Kasumi-1 (cell line): Measurements from ENCODE around the gene RERE.

ENCODE experiments used
- DNase-seq, 2 experiments: peaks; one replicate each; lab custom pipeline; 2025; lab: John Stamatoyannopoulos, UW

Gene RERE

DNA sequence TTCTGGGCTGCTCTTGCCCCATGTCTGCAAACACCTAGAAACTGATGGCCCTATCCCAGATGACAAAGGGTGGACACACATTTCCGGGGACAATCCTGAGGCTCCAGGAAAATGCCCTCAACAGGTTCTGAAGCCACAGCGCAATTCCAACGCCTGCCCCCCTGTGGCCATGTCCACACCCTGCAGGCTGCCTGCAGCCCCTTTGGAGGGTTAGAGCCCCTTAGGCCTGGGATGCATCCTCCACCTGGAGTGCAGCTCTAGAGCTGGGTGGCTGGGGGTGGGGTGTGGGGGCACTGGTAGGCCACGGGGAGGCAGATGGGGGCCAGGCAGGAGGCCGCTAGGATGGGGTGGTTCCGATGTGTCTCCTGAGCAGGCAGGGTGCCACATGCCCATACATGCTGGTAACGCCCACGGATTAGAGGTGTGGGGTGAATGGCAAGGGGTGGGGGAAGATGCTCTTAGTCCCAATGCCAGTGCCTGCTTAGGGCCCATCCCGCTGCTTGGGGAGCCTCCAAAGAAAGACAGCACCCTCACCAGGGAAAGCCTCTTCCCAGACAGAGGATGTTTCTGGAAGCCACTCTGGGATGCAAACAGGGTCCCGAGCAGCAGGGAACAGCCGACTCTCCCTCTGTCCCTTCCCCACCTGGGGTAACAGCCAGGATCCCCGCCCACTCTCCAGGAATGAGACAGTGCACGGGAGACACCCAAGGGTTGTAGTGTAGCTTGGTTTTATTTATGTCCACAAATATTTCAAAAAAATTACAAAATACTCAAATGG, 465.6 kb downstream of the RERE start:
- DNase-seq: peak in 1 of 2 experiments; percentile 4

GRCh38 chr1:8350914-8351684, 466.3 kb downstream of the RERE start:
- DNase-seq: no peak

DNA sequence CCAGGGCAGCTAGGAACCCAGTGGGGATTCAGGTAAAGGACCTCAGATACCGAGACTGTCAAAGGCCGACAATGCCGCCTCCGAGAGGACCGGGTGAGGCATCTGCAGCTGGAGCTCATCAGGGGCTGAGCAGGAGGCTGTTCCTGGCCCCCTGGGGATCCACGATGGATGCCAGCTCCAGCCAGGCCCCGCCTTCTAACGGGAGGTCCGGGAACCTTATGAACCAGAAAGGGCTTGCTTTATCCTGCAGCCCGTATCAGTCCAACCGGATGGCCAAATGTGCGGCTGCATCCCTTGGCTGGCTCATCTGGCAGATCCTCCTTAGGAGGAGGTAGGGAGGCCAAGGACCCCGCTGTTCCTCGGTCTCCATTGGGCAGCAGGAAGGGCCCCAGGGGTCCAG, 467.5 kb downstream of the RERE start:
- DNase-seq: no peak

GRCh38 chr1:8349473-8349865, 468.0 kb downstream of the RERE start:
- no peak for DNase-seq

DNA sequence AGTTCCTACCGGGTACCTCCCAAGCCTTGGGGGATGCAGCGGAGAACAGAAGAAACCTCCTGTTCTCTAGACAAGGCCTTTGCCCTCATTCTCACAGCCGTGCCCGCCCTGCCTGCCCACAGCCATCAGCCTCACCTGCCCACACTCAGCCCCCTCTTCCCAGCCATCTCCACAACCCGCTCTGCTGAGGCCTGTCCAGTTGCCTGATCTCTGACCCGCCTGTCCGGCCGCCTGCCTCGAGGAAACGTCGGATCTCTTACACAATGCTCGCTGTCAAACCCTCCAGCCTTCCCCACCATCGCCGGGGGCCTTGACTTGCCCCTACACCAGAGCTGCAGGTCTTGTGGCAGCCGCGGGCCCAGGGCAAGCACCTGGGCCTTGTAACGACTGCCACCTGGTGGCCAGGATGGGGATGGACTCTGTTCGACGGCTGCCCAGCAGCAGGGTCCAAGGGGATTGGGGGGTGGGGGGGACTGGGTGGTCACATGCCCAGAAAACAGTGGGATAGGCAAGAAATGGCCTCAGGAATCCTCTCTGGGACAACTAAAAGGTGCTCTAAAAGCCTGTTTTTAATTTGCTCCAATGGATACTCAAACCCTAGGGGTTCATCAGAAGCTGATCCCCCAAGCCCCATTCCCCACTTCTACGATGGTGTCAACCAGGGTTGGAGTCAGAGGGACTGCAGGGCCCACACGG, 468.5 kb downstream of the RERE start:
- peak; percentile 44 to 50 for DNase-seq

GRCh38 chr1:8348047-8348776, 469.2 kb downstream of the RERE start:
- no peak for DNase-seq

DNA sequence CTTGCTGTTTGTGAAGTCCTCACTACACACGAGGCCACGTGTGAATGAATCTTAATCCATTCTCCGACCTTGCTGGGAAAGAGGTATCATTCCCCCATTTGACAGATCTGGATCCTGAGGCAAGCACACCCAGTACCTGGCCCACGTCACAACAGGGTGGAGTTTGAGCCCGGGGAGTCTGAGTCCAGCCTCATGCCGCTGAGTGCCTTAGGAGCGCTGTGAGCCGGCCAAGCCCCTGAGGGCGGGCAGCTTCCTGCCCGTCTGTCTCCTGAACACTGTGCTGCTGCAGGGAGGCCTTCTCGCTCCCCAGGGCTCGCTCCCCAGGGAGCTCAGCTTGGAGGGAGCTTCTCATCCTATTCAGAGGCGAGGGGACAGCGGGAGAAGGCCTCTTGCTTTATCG, 469.8 kb downstream of the RERE start:
- DNase-seq: no peak

- DNase-seq: no peak
Measured at GRCh38 chr1:8345621-8346415, 471.6 kb downstream of the RERE start.

DNA sequence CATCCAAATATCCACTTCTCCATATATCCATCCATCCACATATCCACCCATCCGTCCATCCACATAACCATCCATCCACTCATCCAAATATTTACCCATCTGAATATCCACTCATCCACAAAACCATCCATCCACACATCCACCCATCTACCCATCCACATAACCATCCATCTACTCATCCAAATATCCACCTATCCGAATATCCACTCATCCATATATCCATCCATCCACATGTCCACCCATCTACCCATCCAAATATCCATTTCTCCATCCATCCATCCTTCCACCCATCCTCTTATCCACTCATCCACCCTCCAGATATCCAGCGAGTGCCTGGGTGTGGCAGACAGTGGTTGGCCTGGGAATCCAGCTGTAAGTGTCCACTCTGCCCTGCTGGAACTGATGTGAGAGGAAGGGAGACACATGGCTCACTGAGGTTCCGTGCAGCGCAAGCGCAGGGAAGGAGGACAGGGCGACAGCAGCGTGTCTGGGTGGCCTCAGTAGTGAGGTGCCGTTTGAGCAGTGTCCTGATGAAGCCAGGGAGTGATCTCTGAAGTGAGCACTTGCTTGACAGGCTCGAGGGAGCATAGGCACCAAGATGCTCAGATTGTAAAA, 472.4 kb downstream of the RERE start:
- DNase-seq: no peak

DNA sequence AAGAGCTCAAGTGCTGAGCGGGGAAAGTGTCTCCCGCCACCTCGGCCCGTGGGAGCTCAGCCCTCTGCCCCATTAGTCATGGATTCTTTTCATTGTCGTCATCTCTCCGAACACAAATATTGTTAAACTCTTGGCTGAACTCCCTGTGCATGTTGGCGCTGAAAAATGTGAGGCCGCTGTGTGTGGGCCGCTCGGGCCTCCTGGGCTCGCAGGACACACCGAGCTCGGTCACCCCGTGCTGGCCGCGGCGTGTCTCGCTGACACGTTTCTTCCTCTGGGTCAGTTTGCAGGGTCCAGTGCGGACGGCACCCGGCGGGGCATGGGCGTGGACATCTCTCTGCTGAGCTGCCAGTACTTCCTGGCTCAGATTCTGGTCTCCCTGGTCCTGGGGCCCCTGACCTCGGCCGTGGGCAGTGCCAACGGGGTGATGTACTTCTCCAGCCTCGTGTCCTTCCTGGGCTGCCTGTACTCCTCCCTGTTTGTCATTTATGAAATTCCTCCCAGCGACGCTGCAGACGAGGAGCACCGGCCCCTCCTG, 473.9 kb downstream of the RERE start:
- DNase-seq: no peak

GRCh38 chr1:8343044-8343443, 474.4 kb downstream of the RERE start:
- no peak for DNase-seq

DNA sequence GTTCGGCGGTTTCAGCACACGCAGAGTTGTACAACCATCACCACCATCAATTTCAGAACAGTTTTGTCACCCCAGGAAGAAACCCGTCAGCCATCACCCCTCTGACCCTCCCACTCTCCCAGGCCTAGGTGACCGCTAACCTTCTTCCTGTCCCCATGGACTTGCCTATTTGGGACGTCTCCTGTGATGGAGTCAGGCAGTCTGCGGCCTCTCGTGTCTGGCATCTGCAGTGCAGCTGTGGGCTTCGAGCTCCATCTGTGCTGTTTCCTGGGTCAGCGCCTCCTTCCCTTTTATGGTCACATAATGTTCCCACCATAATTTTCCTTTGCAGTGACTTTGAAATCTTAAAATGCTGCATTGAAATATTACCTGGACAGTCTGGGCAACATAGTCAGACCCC, 475.1 kb downstream of the RERE start:
- no peak for DNase-seq

GRCh38 chr1:8340448-8340847, 477.0 kb downstream of the RERE start:
- DNase-seq: no peak

DNA sequence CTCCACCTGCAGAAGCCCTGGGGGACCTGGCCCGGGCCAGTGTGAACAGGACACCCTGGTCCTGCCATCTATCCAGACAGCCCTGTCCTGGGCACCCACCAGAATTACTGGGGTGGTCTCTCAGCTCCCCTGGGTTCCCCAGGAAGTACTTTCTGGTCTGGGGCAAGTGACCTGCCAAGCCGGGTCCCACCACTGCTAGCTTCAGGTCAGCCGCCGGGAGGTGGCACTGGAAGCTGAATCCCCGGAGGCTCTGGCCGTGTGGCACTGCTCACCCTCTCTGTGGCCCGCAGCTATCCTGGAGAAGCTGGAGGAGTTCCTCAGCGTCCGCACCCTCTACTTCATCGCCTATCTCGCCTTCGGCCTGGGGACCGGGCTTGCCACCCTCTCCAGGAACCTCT, 478.2 kb downstream of the RERE start:
- no peak for DNase-seq

DNA sequence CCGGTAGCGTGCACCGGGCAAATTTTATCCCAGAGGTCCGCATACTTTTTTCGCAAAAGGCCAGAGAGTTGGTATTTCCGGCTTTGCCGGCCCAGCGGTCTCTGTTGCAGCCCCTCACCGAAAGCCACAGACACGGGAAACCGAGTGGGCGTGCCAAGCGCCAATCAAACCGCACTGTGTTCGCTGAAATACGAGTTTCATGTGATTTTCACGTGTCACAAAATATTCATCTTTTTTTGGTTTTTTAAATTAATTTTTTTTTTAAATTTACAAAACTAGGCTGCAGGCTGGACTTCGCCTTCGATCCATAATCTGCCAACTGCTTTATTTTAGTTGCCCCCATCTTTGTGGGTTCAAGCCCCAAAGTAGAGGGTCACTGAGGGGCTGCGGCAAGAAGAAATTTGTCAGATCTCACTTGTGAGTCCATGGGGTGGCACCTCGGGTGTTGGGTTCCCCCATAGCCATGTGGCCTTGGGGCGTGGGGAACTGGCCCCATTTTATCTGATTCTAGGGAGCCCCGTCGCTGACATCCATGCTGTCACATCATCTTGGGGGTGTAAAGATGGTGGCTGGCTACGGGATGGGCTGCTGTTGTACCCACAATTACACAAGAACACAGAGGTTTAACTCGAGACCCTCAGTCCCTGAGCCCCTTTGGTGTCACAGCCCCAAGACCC, 478.8 kb downstream of the RERE start:
- DNase-seq: no peak

DNA sequence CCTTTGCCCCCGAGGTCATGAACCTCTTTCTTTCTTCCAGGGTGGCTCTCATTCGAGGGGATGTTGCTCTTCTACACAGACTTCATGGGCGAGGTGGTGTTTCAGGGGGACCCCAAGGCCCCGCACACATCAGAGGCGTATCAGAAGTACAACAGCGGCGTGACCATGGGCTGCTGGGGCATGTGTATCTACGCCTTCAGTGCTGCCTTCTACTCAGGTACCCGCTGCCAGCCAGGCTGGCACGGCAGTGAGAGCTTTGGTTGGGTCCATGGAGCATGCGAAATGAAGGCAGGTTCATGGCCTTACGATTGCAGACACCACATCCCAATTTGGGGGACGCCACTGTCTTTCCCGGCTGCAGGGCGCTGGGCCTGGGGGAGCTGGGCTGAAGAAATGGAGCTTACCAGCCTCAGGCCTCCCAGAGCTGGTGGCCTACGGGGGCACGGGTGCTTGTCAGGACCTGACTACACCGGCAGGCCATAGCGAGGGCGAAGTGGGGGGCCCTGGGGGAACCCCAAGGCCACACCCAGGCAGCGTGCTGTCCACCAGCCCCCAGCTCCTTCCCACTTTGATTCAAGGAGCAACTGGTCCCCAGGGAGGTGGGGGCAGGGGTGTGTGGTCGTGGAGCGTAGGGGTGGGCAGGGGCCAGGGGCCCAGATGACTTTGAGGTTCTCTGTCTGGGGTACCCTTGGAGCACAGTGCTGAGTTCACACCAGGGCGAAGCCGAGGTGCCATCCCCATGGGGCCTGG, 479.5 kb downstream of the RERE start:
- DNase-seq: no peak

- no peak for DNase-seq
Measured at GRCh38 chr1:8335246-8335645, 482.2 kb downstream of the RERE start.

DNA sequence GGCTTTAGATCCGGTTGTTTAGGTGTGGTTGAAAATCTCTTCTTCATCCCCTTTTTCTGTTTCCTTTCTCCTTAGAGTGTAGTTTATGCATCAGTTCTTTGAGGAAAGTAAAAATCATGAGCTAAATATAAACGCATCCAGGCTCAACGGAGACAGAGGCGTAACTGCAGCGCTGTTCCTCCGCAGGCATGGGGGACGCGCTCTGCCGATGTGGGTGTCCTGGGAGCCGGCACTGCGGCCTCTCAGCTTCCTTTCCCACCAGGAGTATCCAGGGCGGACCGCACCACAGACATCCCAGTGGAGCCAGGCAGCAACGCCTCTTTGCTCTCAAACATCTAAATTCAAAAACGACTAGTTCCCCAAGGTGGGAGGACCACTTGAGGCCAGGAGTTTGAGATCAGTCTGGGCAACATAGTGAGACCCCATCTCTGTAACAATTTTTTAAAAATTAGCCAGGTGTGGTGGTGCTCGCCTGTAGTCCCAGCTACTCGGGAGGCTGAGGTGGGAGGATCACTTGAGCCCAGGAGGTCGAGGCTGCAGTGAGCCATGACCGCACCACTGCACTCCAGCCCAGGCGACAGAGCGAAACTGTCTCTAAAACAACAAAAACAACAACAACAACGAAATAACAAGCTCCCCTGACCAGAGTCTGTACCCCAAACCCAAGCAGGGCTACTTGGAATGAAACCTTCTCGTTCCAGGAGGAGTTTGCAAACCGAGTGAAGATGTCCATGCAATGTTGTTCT, 483.2 kb downstream of the RERE start:
- DNase-seq: no peak
